AG20443 (cell line): ENCODE data around the gene TSPEAR.
"Not testable (repeated sequence)": the region's sequence is repeated elsewhere in the genome, so short reads cannot be mapped to it uniquely, and the experiment has no call there.

Source experiments
- DNase-seq: peaks from one replicate; pipeline ENCODE4 v3.0.0; 2012; ENCODE audit warnings: low spot score, mixed read lengths

Gene TSPEAR

DNA sequence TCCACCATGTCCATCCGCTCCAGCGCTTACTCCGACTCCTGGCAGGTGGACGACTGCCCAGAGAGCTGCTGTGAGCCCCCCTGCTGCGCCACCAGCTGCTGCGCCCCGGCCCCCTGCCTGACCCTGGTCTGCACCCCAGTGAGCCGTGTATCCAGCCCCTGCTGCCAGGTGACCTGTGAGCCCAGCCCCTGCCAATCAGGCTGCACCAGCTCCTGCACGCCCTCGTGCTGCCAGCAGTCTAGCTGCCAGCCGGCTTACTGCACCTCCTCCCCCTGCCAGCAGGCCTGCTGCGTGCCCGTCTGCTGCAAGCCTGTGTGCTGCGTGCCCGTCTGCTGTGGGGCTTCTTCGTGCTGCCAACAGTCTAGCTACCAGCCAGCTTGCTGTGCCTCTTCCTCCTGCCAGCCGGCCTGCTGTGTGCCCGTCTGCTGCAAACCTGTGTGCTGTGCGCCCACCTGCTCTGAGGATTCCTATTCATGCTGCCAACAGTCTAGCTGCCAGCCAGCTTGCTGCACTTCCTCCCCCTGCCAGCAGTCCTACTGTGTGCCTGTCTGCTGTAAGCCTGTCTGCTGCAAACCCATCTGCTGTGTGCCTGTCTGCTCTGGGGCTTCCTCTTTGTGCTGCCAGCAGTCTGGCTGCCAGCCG lies 84.1 kb downstream of the TSPEAR start:
- not testable (repeated sequence) for DNase-seq

DNA sequence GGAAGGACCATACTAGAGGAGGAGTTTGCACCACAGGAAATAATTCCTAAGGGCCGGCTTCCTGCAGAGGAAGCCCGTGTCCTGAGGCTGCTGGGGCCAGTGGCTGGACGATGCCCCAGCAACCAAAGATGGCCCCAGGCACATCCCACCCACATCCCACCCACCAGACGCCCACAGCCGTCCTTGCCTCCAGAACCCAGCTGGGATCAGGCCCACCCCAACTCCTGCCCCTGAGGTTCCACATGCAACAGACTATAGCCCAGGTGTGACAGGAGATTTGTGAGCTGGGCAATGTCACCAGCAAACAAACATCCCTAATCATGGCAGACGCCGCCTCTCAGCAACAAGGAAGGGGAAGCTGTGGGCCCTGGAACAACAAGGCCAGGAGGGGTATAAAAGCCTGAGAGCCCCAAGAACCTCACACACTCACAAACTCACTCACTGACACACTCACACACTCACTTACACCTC lies 84.7 kb downstream of the TSPEAR start, which contains the start of gene KRTAP10-9:
TSS of gene KRTAP10-9 (plus strand) at position 421 of the 471 bp plus-strand sequence. CDS start 79 bp downstream, outside the sequence.
- no peak for DNase-seq

DNA sequence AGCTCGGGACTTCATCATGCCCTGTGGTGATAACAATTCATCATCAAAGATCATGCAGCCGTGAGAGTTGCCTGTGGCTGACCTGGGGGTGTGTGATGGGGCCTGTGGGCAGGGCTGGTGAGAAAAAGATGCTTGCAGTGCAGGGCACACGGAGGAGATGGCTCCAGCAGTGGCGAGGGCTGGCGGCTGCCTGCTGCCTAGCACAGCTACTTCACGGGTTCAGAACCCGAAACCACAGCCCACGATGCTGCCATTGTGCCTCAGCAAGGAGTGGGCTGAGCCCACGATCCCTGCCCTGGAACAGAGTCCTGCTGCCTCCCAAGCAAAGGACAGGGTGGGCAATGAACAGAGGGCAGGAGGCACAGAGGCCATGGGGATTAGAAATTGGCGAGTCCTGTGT lies 85.1 kb downstream of the TSPEAR start:
- no peak for DNase-seq

DNA sequence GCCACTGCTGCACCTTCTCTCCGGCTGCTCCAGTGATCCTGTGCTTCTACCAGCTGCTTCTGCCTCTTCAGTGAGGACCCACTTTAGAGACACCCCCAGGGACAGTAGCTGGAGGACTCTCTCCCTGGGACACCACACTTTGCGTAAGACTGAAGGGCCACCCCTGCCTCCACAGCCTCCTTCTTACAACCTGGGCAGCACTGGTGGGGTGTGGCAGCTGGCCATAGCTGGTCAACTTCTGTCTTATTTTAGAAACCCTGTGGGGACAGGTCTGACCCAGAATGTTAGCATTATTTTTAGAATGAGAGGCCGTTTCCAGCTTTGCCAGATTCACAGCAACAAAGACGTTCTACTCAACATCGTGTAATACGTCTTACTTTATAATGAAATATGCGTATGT lies 85.6 kb downstream of the TSPEAR start:
- DNase-seq = no peak

DNA sequence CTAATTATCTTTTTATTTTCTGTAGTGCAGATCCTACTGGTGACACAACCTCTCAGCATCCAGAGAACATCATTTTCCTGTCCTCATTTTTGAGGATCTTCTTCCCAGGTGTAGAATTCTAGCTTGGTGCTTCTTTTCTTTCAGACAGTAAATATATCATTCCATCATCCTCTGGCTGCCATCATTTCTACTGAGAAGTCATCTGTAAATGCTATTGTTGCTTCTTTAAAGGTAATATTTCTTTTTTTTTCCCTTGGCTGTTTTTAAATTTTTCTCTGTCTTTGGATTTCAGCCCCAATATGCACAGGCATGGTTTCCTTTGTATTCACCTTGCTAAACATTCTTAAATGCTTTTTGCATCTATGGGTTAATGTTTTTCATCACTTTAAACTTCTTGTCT lies 87.8 kb downstream of the TSPEAR start:
- DNase-seq = no peak

DNA sequence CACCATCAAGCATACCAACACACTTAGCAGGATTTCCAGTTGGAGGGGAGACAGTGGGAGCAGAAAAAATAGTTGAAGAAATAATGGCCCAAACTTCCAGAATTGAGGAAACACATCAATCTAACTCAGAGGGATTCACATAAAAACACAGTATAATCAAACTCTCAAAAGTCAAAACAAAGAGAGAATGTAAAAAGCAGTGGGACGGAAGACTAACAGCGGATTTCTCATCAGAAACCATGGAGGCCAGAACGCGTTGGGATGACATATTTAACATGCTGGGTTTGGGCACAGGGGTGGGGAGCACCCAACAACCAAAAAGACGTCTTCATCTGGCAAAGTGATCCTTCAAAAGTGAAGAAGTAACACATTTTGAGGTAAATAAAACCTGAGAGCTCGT lies 91.5 kb downstream of the TSPEAR start:
- DNase-seq = no peak

DNA sequence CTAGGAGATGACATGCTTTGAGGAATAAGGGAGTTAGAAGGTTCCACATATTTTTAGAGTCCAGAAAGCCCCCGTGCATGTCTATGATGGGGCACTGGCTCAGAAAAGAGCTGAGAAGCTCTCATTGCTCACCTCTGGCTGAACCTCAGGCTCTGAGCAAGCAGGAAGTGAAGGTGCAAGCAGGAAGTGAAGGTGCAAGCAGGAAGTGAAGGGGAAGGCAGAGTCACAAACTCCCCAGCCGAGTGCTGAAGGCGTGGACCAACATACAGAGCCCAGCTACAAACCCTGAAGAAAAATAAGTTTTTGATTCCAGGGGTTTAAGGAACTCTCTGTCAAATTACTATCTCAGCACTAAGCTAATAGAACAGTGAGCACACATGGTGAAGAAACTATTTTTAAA lies 92.5 kb downstream of the TSPEAR start:
- DNase-seq = no peak

DNA sequence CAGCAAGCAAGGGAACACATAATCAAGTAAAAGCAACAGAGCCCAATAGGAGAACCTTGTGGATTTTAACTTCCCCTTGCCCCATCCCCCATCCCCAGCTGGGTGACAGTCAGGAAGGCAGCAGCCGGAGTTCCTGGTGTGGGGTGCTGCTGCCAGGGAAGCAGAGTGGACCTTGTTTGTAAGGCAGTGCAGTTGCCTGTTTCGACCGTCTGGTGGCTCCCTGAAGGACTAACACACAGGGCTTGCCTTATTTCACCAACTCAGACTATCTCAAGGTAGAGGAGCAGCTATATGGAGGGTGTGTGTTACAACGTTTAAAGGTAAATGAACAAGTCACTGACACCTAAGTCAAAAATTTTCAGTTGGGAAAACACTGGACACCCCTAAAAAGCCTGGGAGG lies 92.9 kb downstream of the TSPEAR start:
- peak; percentile 30 for DNase-seq

DNA sequence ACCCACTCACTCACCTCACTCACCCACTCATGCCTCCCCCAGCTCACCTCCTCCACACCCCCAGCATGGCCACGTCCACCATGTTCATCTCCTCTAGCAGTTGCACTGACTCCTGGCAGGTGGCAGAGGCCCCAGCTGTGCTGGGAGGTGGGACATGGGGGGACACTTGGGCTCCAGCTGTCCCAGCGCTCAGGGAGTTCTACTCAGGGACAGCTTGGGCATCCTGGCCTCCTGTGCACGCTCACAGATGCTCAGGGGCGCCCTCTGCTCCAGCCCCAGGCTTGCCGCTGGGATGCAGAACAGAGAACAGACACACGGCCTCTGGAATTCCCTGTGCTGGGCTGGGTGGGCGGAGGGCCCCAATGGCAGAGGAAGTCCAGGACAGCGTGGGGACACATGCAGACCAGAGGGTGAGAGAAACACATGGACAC lies 94.3 kb downstream of the TSPEAR start:
- no peak for DNase-seq

DNA sequence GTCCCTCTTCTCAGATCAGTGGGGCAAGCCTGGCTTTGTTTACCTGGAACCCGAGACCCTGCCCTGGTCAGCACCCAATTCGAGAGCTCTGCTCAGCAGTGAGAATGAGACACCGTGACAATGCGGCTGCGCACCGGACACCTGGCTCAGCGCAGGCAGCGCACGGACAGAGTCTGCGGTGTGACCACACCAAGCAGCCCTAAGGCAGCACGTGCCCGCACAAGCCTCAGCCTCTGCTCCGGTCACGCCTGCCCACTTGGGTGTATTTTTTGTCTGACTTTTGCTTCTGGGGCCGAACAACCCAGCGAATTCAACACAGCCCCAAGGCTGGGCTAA lies 94.8 kb downstream of the TSPEAR start:
- no peak for DNase-seq

DNA sequence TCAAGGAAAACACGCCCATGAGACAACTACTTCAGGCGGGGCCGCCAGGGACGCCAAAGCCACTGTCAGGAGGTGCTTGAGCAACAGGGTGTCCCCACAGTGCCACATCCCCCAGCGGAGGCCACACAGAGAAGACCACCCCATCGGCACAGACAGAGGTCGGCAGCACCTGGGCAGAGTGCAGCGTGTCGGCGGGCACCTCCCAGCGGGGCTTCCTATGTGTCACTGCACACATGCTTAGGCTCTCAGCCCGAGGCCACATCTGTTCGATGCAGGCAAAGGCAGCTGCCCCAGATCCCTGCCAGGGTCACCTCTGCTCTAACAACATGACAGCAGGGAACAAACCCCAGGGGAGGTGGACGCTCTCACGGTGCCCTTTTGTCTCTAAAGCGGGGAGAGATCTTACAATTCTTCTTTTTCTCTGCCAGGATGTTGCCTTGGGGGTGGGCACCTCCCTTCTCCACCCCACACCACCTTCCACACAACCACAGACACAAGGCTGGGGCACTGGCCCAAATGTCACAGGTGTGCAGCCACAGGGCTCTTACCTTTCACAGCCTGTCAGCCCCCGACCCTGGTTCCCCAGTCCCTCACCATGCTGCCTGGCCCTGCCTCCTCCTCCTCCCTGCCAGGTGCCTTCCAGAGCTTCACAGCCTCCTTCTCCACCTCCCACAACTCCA lies 95.3 kb downstream of the TSPEAR start:
- no peak for DNase-seq

DNA sequence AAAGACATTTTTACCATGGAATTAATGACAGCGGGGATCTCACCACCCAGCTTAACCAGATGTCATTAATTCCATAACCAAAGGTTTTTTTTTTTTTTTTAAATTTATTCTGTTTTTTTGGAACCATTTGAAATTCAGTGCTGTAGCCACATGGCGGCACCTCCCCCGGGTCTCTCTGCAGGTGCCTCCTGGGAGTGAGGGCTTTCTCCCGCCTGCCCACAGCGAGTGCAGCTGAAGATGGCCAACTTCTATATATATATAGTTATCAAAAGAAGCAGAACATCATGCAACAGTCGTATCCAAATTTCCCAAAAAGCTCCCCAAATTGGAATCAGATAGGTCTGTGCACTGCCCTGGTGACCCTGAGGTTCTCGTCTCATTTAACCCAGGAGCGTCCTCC lies 95.9 kb downstream of the TSPEAR start:
- no peak for DNase-seq

DNA sequence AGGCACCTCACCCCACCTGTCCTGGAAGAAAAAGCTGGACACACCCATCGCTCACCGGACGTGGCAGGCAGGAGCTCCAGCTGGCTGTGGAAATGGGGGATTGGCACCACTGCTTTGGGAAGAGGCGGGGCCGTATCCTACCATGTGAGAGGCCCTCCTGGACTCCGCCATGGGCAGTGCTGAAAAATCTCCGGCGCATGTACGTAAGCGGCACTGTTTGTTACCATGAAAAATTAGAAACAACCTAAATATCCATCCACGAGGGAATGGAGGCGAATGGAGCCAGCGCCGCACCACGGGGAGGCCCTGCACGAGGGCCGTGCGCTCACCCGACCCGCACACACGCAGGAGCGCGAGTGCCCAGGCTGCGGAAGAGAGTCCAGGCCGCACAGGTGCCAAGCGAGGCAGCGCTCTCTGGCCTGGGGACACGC lies 96.4 kb downstream of the TSPEAR start:
- DNase-seq = no peak

DNA sequence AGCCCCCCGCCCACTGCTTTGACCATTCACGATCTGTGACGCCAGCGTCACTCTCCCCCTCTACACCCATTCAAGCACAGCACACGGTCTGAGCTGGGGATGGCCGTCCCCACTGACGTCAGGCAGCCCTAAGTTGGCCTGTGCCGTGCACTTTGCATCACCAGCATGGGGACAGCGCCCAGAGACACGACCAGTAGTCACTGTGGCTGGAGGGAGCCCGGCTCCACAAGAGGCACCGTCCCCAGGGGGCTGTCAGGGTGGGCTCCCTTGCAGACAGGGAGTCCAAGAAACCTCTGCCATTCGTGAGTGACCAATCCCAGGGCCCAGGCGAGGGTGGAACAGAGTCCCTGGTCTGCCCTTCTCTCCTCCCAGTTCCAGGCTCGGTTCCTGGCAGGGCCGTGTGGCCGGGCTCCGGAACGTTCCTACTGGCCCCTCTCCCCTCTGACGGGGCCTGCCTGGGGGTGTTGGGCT lies 97.2 kb downstream of the TSPEAR start:
- DNase-seq = no peak

DNA sequence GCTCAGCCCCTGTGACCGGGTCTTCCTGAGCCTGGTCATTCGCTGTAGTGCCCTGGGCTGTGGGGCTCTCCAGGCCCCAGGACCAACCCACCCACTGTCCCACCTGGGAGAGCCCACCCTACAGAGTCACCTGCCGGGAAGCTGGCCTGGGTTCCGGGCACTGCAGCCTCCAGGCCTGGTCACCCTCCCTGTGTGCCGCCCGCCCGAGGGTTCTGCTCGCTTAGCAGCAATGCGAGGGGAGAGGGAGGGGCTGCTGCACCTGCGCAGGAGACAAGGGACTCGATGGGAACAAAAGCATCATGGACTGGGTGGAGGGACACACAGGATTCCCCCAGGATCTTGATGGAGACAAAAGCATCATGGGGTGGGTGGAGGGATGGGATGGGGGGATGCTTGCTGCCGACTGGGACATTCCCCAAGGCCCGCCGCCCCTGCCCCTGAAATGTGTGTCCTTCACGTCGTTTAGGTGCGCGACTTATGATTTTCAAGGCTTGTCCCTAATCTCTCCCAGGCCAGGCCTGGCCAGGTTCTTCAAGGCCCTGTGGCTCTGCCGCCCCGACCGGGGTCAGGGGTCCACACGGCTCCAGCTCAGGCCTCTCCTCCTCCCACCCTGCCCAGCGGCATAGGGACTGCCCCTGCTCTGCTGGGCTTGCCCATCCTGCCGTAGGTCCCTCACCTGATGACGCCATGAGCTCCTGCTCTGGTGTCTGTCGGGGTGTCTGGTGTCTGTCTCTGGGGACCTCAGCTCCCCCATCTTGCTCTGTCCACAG lies 97.8 kb downstream of the TSPEAR start:
- no peak for DNase-seq

DNA sequence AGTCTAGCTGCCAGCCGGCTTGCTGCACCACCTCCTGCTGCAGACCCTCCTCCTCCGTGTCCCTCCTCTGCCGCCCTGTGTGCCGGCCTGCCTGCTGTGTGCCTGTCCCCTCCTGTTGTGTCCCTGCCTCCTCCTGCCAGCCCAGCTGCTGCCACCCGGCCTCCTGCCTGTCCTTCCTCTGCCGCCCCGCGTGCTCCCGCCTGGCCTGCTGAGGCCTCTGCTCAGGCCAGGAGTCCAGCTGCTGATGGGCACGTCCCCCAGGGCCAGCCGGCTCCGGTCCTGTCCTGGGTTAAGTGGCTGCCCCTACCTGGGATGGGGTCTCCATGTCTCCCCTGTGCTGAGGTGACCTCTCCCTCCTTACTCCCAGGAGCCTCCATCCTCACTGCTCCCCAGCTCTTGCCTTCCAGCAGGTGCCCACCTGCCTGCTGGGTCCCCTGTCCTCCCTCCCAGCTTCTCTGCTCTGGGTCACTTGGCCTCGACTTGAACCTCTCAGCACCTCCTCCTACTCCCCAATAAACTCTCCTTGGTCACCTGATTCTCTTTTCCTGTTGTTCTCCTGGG lies 98.6 kb downstream of the TSPEAR start:
- DNase-seq = no peak

DNA sequence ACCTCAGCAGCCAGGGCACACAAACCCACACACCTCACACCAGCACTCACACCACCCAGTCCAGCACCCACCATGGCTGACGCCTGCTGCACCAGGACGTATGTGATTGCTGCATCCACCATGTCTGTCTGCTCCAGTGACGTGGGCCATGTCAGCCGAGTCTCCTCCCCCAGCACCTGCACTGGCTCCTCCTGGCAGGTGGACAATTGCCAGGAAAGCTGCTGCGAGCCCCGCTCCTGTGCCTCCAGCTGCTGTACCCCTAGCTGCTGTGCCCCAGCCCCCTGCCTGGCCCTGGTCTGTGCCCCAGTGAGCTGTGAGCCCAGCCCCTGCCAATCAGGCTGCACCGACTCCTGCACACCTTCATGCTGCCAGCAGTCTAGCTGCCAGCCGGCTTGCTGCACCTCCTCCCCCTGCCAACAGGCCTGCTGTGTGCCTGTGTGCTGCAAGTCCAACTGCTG lies 99.3 kb downstream of the TSPEAR start, which contains the start of gene KRTAP10-8:
TSS of gene KRTAP10-8 (plus strand) at position 51 of the 458 bp plus-strand sequence. CDS start at position 73, 22 bp downstream.
- no peak for DNase-seq

DNA sequence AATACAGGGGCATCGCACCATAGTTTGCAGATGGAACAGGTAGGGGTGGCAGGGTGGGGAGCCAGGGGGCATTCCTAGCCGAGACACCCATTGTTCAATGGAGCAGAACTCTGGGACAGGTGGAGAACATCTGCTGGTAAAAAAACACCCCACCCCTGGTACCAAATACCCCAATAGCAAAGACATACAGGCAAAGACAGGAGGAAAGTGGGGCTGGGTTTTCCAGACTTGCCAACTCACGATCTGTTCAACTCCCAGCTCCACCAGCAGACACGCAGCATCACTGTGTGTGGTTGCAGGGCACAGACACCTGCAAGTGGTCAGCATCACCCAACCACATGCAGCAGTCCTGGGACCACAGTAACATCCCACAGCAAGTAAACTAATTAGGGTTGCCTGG lies 99.8 kb downstream of the TSPEAR start:
- no peak for DNase-seq

DNA sequence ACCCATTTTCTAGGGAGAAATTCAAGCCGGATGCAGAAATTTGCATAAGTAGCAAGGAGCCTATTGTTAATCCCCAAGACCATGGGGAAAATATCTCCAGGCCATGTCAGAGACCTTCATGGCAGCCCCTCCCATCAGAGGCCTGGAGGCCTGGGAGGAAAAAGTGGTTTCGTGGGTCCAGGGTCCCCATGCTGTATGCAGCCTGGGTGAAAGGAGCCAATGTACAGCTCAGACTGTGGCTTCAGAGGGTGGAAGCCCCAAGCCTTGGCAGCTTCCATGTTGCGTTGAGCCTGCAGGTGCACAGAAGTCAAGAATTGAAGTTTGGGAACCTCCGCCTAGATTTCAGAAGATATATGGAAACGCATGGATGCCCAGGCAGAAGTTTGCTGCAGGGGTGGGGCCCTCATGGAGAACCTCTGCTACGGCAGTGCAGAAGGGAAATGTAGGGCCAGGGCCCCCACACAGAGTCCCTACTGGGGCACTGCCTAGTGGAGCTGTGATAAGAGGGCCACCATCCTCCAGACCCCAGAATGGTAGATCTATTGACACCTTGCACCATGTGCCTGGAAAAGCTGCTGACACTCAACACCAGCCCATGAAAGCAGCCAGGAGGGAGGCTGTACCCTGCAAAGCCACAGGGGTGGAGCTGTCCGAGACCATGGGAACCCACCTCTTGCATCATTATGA lies 101.1 kb downstream of the TSPEAR start:
- DNase-seq = not testable (repeated sequence)

DNA sequence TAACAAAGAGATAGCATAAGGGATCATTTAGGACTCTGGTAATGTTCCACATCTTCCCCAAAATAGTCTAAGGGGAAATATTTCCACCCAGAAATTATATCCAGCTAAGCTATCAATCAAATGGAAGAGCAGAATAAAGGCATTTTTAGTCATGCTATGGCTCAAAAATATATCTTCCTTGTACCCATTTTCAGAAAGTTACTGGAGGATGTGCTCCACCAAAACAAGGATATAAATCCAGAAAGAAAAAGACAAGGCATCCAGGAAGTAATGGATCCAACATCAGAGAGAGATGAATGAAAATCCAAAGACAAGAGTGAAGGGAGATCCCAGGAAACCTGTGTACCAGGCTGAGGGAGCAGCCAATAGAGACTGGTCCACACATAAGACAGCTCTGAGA lies 102.2 kb downstream of the TSPEAR start:
- DNase-seq = no peak

DNA sequence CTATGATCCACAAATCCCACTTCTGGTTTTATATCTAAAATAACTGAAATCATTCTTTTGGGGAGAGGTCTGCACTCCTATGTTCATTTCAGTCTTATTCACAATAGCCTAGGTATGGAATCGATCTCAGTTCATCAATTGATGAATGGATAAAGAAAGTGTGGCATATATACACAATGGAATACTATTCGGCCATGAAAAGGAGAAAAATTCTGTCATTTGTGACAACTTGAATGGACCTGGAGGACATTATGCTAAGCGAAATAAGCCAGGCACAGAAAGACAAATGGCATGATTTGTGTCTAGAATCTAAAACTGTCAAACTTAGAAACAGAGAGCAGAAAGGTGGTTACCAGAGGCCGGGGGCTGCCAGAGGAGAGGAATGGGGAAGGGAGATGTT lies 104.9 kb downstream of the TSPEAR start:
- no peak for DNase-seq

DNA sequence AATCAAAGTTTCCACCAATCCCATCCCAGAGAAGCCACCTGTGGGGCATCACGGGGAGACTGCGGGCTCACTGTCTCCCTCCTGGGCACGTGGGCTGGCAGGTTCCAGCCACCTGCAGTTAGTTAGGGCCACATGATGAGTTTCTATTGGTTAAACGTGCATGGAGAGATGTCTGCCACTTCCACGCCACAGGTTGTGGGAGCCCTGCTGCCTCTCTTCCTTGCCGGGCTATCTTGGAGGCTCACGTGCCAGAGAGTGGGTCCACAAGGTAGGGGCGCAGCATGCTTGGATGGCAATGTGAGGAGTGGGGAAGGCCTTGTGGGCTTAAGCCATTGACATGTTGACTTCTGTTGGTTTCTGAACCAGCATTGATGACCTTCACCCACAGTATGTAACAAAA lies 107.5 kb downstream of the TSPEAR start:
- no peak for DNase-seq
